Activated gamma-delta T cell (primary cell): ENCODE data around the gene MUC6.

ENCODE experiments used
- DNase-seq: peaks from one replicate; lab custom pipeline; 2025; lab: John Stamatoyannopoulos, UW

Gene MUC6

DNA sequence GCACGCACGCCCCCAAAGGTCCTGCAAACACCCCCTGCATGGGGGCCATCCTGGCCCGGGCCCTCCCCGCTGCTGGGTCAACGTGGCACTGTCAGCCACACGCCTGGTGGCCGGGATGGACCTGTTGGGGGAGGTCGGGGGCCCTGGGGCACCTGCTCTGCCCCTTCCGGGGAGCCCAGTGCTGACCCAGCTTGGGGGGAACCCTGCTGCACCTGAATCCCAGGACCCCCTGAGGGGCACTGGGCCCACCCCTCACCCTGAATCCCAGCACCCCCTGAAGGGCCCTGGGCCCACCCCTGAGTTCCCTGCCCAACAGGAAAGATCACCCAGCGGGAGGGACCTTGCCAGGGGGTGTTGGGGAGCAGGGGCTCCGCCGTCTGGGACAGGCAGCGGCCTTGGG lies 413 bp upstream of the MUC6 start:
- no peak for DNase-seq

GRCh38 chr11:1035577-1036283 lies 788 bp downstream of the MUC6 start:
- no peak for DNase-seq

GRCh38 chr11:1034456-1035295 lies 1.8 kb downstream of the MUC6 start:
- no peak for DNase-seq

DNA sequence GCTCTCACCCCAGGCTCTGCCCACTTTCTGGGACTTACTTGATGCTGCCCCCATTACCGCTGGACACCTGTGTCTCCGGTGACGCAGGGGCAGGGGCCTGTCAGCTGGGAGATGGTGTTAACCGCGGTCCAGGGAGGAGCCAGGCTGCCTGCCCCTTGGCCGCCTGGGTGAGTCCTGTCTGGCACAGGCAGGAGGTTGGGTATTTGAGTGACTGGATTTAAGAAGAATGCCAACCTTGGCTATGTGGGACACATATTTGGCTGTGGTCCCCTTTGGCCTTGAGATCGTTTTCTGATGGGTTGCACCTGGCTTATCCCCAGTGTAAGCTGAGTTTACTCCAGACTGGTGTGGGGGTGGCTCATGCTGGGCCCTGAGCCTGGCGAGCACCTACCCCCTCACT lies 2.5 kb downstream of the MUC6 start:
- DNase-seq, result no peak

GRCh38 chr11:1033016-1033798 lies 3.3 kb downstream of the MUC6 start:
- no peak for DNase-seq

GRCh38 chr11:1032310-1032891 lies 4.1 kb downstream of the MUC6 start:
- DNase-seq, result no peak

GRCh38 chr11:1031121-1031899 lies 5.2 kb downstream of the MUC6 start:
- DNase-seq, result no peak

DNA sequence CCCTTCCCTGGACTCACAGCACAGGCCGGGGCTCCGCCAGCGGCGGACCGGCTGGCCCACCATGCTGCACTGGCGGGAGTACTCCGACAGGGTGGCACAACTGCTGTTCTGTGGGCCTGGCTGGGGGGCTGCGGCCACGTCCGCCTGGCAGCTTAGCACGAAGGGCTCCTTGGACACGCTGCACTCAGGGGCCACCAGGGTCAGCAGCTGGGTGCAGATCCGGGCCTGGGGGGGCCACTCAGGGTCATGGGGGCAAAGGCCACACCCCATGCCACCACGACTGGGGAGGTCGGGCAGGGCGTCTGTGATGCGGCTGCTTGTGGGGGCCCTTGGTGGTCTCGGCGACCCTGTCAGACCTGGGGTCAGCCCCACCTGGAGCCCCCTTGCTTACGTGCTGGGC lies 6.0 kb downstream of the MUC6 start:
- DNase-seq, result no peak

- no peak for DNase-seq
These were observed 6.4 kb downstream of the MUC6 start for GRCh38 chr11:1030086-1030485.

DNA sequence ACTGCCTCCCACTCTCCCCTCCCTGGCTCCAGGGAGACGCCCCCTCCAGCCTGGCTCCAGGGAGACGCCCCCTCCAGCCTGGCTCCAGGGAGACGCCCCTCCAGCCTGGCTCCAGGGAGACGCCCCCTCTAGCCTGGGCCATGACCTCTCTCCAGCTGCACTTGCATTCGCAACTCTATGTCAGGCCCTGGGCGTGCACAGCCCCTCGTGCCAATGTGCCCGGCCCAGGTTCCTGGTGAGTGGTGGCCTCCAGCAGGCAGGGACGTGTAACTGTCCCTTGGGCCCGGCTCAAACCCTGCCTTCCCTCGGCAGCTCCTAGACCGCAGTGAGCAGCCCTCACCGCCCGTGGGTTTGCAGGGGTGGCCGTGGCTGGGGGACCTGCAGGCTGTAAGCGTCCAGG lies 6.9 kb downstream of the MUC6 start:
- DNase-seq, result no peak

DNA sequence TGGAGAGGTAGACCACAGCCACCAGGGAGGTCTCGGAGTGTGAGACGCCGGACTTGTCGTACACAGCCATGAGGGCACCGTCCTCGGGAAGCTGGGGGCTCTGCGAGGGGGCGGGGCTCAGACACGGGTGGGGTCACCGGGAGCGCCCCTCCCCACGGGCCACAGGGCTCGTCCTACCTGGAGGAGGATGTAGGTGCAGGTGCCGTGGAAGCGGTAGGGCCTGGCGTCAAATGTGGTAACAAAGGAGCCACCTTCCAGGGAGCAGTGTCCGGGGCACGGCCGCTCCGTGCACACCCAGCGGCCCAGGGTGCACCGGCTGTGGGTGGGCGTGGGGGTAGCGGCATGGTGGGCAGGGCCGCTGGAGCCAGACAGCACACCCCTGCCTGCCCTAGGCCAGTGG lies 7.5 kb downstream of the MUC6 start:
- DNase-seq, result no peak

- DNase-seq, result no peak
These were observed 7.9 kb downstream of the MUC6 start for GRCh38 chr11:1028616-1029015.

DNA sequence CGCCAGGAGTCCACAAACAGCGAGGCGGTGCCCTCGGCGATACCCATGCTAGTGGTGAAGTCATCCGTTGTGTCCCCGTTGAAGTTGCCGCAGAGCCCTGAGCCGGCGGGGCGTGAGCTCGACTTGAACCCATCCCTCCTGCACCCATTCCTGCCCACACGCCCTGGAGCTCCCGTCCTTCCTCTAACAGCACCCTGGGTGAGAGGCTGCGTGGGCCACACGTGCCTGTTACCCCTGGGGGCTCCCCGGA lies 8.3 kb downstream of the MUC6 start:
- DNase-seq, result no peak

DNA sequence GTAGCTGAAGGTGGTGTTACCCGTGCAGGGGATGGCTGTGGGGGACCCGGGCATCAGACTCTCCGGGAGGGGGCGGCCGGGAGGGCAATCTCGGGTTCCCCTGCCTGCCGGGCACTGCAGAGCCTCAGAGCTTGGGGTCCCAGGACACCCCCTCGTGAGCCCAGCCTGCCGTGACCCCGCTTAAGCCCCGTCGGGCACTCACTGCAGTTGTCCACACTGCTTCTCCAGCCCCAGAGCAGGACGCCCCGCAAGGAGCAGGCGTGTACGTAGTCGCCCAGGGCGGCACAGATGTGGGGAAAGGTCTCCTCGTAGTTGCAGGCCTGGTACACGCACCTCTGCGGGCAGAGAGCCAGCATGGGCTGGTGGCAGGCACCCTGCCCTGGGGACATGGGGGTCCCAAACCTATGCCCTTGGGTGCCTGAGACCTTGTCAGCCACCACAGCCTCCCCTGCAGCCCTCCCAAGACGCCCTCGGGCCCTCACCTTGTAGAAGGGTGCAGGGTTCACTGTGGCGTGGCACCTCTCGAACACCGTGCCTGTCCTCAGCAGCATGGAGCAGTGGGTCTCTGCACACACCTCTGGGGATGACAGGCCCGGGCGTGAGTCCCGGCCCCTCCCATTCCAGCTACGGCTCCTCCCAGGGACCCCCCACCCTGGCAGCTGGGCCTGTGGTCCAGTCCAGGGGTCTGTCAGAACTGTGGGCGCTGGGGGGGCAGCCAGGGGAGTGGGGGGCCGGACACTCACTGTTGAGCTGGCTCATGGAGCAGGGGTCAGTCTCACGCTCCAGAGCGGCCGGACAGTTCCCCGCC lies 8.8 kb downstream of the MUC6 start:
- DNase-seq, result no peak

DNA sequence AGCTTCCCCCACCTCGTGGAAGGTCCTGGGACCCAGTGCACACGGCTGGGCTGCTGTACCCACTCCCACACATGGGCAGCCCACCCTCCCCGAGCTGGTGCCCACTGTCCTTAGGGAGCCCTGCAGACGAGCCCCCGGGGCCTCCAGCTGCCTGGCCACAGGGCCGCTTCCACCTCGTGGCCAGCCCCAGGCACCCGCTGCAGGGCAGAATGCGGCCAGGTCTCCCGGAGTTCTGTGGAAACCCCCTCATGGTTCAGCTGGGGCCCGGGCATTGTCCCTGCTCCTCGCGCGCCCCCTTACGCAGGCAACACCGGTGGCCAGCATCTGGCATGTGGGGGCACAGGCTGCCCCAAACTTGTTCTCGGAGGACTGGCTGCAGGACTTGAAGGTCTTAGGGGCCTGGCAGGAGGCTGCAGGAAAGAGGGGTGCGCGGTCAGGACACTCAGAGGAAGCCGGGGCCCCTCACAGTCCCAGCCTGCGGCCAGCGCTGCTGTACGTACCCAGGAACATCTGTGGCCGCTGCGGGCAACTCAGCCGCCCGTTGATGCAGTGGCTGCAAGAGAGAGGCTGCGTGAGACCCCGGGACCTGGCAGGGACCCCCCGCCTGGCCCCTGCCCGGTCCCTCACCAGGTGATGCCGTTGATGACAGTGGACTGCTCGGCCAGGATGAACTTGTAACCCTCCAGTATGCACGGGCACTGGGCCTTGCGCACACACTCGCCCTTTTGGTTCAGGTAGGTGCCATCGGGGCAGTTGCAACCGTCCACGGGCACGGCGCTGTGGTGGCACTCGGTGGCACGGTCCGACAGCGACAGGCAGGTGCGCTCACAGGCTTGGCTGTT lies 9.7 kb downstream of the MUC6 start:
- DNase-seq, result no peak

GRCh38 chr11:1026163-1026450 lies 10.4 kb downstream of the MUC6 start:
- no peak for DNase-seq

GRCh38 chr11:1025410-1026162 lies 10.9 kb downstream of the MUC6 start:
- DNase-seq, result no peak

- no peak for DNase-seq
These were observed 11.7 kb downstream of the MUC6 start for GRCh38 chr11:1024597-1025409.
